GM21447 (cell line): ENCODE data around the gene ACR.
"Not testable (repeated sequence)": the region's sequence is repeated elsewhere in the genome, so short reads cannot be mapped to it uniquely, and the experiment has no call there.

Source experiments
- ATAC-seq: cut with Tn5 transposase; IDR thresholded peaks from one replicate; pipeline ENCODE4 v1.9.1; 2021; ENCODE audit not compliant: unreplicated experiment

Gene ACR

DNA sequence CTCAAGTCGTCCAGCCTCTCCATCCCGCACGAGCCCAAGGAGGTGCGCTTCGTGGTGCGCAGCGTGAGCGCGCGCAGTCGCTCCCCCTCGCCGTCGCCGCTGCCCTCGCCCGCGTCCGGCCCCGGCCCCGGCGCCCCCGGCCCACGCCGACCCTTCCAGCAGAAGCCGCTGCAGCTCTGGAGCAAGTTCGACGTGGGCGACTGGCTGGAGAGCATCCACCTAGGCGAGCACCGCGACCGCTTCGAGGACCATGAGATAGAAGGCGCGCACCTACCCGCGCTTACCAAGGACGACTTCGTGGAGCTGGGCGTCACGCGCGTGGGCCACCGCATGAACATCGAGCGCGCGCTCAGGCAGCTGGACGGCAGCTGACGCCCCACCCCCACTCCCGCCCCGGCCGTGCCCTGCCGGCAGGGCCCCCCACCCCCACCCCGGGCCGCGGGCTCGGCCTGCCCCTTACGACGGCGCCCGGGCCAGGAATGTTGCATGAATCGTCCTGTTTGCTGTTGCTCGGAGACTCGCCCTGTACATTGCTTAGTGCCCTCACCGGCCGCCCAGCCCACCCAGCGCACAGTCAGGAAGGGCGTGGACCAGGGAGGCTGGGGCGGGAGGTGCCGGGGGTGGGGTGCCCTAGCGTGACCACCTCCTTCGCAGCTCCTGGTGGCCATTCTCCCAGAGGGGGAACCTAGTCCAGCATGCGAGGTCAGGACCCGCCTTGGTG lies 6.9 kb upstream of the ACR start:
- no peak for ATAC-seq

DNA sequence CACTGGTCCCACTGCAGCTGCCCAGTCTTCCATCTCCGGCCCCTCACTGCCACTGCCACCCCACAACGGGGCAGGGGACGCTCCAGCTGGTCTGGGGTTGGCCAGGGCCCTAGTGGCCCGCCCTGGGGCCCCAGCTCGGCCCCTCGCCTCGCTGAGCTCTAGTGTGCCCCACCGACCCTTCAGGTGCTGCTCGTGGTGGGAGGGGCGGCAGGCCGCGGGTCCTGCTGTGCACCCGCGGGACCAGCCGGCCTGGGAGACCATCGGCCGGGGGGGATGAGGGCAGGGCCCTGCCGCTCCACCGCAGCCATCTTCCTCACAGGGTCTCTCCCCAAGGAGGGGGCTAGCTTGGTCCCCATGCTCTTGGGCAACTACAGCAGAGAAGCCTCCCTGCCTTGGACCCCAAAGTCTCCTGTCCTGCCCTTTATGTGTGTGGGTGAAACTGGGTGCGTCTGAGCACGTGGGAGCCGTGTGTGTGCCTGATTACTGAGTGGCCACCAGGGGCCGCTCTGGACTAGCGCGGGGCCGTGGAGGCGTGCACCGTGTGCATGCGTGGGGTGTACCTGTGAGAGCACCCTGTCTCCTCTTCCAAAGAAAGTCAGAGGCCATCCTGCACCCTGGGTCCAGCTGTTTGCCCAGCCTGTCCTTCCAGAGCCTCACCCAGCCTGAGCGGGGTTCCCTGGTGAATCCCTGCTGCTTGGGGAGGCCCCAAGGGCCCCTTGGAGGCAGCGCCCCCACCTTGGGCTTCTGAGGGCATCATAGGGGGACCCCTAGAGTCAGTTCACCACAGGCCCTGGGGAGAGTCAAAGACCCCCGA lies 6.0 kb upstream of the ACR start:
- no peak for ATAC-seq

DNA sequence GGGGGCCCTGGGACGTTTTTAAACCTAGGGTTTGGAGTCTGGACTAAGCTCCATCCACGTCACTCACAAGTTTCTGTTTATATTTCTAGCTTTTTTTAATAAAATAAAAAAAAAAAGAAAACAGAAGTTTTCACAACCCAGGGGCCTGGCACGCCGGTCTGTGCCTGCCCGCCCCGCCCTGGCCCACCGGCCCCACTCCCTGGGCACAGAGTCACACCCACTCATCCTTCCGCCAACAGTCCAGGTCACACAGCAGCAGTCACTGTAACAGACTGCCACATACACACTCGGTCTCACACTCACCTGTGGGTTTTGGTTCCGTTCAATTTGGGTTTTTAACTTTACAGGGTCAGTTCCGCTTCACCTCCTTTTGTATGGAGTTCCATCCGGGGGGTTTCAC lies 5.3 kb upstream of the ACR start:
- ATAC-seq: no peak

DNA sequence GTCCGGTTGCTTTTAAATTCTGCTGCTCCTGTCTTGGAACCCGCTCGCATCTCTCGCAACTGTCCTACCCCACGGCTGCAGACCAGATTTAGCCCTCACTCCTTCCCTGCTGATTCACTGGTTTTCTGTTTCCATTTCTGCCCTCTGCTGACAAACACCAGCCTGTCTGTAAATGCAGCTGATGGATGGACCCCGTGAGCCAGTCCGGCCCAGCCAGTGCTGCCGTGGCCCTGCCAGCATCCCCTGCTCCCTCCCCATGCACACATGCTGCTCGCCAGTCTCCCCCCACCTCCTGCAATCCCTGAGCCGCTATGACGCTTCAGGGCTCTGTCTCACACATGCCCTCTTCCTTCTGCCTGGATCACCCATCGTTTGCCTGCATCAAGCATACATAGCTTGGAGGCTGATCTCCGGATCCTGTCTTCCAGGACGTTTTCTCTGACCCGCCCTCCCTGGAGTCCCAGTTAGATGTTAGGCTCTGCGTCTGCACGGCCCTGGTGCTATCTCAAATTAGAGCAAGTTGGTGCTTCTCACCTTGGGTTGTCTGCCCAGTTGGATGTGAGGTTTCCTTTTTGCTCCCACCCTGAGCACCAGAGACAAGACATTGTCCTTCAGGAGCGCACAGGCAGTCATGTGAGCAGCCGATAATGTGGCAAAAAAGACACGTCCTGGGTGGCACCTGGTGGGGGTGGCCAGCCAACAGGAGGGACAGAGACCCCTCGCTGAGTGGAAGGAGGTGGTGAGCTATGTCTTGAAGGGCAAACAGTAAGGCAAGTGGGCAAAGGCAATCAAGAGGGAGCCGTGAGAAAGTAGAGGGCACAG lies 4.3 kb upstream of the ACR start:
- no peak for ATAC-seq

DNA sequence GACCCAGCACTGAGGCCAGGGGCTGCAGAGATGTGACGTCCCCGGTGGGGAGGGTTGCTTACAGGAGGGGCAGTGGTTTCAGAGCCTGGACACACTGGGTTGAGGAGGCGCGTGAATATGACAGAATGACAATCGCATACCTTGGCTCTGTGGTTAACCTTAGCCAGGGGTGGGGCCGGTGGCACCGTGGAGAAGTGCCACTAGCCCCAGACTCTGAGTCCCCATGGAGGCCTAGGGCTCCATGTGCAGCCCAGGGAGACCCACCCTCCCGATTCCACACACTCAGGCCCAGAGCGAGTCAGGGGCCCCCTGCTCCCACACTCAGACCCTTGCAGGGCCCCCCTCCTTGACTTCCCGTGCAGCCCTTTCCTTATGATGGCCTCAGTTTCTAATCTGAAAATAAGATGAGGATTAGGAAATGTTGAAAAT lies 3.6 kb upstream of the ACR start:
- no peak for ATAC-seq

DNA sequence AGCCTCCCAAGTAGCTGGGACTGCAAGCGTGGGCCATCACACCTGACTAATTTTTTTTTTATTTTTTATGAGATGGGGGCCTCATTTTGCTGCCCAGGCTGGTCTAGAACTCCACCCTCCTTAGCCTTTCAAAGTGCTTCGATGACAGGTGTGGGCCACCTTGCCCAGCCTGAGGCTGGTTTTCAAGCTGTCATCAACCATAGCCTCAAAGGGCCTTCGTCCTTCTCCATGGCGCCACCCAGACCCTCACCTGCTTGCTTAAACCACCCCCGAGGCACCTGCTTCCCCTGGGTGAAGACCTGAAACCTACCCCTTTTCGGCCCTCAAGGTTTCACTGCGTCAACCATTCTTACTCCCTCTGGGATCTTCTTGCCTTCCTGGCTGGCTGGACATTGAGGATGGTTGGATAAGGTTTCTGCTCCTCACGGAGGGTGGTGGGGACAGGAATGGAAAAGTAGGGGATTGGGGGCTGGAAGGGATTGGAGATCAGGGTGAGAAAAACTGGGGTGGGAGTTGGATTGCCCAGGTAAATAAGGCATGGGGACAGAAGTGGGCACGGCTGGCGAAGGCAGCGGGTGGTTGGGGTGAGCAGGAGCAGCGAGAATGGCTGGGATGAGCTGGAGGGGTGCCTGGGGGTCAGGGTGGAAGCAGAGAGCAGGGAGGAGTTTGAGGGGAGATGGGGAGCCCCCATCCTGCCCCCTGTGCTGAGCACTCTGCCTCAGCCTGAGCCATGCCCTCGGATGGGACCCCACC lies 2.8 kb upstream of the ACR start:
- ATAC-seq: no peak

DNA sequence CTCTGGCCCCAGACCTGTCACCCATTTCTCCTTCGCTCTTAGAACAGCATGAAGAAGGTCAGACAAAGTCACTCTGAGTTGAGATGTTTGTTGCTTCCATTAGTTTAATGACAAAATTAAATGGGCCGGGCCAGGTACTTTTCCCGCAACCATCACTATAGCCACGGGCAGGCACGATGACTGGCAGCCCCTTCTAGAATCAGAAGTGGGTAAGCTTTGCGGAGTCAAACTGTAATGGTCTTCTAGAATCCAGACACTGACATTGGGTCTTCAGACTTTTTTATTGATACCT lies 2.3 kb upstream of the ACR start:
- no peak for ATAC-seq

DNA sequence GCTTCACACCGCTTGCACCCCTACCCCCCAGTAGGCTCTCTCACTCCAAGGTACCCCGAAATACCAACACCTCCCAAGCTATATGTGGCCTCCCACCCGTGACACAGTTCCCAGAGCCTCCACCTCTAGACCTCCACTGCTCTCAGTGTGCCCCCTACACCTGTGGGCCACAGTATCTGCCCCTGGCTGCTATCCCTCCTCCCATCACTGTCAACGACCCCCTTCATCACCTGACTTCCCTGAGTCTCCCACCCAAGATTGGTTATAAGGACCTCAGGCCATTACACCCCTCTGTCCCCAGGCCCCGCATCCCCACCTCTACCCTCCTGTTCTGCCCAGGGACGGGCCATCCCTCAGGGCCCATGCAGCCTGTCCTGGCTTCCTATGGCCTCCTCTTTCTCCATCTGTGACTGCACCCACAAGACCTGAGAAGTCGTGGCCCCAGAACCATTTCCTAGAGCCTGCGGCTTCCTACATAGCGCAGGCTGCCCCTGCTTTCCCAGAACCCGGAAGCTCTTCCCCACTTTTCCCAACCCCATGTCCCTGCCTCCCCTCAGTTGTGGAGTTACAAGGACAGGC lies 734 bp downstream of the ACR start:
- no peak for ATAC-seq

DNA sequence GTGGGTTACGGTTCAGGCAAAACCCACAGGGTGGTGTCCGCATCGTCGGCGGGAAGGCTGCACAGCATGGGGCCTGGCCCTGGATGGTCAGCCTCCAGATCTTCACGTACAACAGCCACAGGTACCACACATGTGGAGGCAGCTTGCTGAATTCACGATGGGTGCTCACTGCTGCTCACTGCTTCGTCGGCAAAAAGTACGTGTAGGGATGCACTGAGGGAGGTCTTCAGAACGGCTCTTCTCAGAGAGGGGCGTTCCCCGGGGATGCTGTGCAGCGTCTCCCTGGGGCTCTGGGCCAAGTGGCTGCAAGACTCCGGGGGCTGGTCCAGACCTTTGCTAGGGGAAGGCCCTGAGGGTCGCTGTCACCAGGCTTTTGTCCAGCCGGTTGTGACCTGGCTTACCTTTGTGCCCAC lies 1.3 kb downstream of the ACR start:
- no peak for ATAC-seq

DNA sequence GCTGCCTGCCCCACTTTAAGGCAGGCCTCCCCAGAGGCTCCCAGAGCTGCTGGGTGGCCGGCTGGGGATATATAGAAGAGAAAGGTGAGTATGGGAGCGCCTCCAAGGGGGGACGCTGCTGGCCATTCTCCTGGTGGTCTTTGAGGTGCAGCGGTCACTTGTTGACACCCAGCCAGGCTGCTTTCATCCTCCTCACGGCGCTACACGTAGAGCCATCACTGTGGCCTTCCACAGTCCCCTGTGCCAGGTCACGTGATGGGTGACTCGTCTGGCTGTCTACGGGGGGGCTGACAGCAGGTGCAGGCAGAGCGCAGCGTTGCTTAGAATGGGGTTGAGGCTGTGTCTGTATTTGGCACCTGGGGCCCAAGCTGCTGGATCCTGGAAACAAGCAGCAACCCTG lies 1.9 kb downstream of the ACR start:
- ATAC-seq: no peak

DNA sequence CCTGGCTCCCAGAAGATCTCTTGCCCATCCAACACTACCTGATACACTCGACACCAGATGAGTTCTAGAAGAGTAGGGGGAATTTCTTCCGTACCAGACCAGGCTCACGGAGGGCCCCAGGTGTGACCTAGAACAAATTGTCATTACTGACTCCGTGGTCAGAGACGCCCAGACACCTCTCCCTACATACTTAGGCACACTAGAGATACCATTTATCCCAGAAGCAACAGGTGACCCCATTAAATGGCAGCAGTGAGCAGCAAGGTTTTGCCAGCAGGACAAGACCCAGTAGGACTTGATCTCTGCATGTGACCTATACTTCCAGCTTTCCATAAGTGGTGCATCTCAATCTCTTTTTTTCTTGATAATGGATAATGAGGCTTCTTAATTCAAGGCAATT lies 2.7 kb downstream of the ACR start:
- not testable (repeated sequence) for ATAC-seq

DNA sequence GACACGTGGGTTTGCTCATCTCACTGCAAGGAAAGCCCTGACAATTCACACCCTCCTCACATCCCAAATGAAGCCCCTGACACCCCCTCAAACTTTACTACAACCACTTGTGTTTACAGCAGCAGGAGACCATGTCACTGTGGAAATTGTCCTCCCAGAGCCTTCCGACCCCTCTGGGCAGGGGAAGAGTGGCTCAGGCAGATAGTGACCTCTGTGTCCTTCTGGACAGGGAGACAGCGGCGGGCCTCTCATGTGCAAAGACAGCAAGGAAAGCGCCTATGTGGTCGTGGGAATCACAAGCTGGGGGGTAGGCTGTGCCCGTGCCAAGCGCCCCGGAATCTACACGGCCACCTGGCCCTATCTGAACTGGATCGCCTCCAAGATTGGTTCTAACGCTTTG lies 6.4 kb downstream of the ACR start:
- not testable (repeated sequence) for ATAC-seq

DNA sequence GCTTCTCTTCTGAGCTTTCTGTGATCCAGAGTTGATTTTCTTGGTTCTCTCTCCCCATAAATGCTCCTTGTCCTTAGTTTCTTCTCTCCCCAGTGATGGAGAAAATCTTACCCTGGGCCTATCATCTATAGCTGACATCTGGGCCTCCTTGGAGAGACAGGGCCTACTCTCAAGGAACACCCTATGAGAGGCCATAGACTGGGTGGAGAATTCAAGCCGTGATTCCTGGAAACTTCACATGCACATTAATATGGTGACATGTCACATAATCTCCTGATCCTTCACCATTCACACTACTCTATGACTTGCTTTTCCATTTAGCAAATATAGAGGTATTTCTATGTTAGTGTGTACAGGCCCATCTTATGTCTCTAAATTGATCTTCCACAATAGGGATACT lies 9.5 kb downstream of the ACR start:
- not testable (repeated sequence) for ATAC-seq

DNA sequence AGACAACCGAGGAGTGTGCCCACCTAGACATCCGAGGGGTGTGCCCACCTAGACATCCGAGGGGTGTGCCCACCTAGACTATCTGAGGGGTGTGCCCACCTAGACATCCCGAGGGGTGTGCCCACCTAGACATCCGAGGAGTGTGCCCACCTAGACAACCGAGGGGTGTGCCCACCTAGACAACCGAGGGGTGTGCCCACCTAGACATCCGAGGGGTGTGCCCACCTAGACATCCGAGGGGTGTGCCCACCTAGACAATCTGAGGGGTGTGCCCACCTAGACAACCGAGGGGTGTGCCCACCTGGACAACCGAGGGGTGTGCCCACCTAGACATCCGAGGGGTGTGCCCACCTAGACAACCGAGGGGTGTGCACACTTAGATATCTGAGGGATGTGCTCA lies 10.6 kb downstream of the ACR start:
- not testable (repeated sequence) for ATAC-seq

DNA sequence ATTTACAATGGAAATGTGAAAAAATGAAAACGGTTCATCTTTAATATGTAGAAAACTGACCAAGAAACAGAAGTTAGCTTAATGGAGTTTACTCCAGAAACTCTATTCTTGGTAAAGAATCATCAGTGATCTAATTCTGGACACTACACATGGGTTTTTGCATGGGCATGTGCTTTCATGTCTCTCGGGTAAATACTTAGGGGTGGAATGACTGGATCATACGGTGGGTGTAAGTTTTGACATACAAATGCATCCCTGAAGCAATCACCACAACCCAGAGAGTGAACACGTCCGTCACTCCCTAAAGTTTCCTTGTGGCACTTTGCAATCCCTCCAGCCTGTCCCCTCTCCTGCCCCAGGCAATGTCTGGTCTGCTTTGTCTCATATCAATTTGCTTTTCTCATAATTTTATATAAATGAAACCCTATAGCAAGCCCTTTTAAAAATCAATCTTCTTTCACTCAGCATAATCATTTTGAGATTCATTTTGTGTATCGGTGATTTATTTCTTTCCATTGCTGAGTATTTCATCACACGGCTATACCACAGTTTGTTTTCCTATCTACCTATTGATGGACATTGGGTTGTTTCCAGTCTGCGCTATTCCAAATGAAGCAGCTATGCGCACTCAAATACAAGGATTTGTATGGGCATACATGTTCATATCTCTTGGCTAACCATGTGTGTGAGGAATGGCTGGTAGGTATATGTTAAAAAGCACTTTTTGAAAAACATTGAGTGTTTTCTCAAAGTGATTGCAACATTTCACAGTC lies 11.5 kb downstream of the ACR start:
- not testable (repeated sequence) for ATAC-seq

DNA sequence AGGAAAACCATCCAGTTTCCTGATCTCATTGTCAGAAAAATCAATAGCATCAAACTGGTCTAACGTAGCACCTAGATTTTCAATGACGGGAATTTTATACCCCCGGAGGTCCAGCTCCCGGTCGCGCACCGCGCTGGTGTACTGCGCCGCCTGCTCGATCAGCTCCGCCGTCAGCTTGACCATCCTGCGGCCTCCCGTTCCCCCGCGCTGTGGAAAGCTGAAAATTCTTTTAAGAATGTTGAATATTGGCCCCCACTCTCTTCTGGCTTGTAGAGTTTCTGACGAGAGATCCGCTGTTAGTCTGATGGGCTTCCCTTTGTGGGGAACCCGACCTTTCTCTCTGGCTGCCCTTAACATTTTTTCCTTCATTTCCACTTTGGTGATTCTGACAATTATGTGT lies 17.2 kb downstream of the ACR start:
- ATAC-seq: not testable (repeated sequence)

DNA sequence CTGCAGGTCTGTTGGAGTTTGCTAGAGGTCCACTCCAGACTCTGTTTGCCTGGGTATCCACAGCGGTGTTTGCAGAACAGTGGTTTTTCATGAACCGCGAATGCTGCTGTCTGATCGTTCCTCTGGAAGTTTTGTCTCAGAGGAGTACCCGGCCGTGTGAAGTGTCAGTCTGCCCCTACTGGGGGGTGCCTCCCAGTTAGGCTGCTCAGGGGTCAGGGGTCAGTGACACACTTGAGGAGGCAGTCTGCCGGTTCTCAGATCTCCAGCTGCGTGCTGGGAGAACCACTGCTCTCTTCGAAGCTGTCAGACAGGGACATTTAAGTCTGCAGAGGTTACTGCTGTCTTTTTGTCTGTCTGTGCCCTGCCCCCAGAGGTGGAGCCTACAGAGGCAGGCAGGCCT lies 18.4 kb downstream of the ACR start:
- ATAC-seq: not testable (repeated sequence)

DNA sequence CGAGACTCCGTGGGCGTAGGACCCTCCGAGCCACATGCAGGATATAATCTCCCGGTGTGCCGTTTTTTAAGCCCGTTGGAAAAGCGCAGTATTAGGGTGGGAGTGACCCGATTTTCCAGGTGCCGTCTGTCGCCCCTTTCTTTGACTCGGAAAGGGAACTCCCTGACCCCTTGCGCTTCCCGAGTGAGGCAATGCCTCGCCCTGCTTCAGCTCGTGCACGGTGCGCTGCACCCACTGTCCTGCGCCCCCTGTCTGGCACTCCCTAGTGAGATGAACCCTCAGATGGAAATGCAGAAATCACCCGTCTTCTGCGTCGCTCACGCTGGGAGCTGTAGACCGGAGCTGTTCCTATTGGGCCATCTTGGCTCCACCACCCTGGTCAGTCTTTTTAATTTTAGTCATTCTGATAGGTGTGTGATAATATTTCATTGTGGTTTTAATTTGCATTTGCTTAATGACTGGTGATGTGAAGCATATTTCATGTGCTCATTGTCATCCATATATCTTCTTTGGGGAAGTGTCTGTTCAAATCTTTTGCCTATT lies 19.0 kb downstream of the ACR start:
- not testable (repeated sequence) for ATAC-seq

DNA sequence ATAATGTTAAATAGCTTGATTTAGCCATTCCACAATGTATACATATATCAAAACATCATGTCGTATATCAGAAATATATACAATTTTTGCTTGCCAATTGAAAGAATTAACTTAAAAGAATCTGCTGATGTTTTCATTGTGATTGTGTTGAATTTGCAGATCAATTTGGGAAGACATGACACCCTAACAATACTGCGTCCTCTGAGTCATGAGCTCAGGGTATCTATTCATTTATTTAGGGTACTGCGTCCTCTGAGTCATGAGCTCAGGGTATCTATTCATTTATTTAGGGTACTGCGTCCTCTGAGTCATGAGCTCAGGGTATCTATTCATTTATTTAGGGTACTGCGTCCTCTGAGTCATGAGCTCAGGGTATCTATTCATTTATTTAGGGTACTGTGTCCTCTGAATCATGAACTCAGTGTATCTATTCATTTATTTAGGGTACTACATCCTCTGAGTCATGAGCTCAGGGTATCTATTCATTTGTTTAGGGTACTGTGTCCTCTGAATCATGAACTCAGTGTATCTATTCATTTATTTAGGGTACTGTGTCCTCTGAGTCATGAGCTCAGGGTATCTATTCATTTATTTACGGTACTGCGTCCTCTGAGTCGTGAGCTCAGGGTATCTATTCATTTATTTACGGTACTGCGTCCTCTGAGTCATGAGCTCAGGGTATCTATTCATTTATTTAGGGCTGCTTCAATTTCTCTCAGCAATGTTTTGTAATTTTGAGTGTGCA lies 21.8 kb downstream of the ACR start:
- not testable (repeated sequence) for ATAC-seq
